Upper lobe of right lung (tissue), 1 donor: ENCODE measurements around the gene YPEL1. TPM values are rescaled to one million over a fixed set of nuclear protein-coding genes. Genes with fewer than 3 reads are reported as not detected.

ENCODE experiments used
- ATAC-seq: fragments of 200-7000 bp; cut with Tn5 transposase; one replicate; pipeline ENCODE4 v1.9.1; 2020; ENCODE audit warnings: mild to moderate bottlenecking, moderate library complexity
- DNase-seq: peaks from one replicate; pipeline ENCODE4 v3.0.0-alpha.2; 2020
- H3K27ac ChIP-seq: fragments of 200-600 bp; one replicate; pipeline ENCODE4 v1.8.0; 2022
- H3K27me3 ChIP-seq: fragments of 200-600 bp; one replicate; pipeline ENCODE4 v1.8.0; 2022; ENCODE audit warnings: mild to moderate bottlenecking
- H3K36me3 ChIP-seq: fragments of 200-600 bp; one replicate; pipeline ENCODE4 v1.8.0; 2022
- H3K4me1 ChIP-seq: fragments of 200-600 bp; one replicate; pipeline ENCODE4 v1.8.0; 2022
- H3K4me3 ChIP-seq: fragments of 200-600 bp; one replicate; pipeline ENCODE4 v1.8.0; 2022; ENCODE audit warnings: mild to moderate bottlenecking
- H3K9me3 ChIP-seq: fragments of 200-600 bp; one replicate; pipeline ENCODE4 v1.8.0; 2022
- CTCF ChIP-seq: fragments of 200-600 bp; IDR thresholded peaks from one replicate; pipeline ENCODE4 v1.8.0; 2022; ENCODE audit warnings: antibody characterized with exemption
- intact Hi-C: fragments of 100-400 bp; cut with DNase I; formaldehyde crosslinking; loops from one replicate; pipeline ENCODE4 v1.11.0; 2022
- total RNA-seq: library from RNA; stranded (reverse); fragmentation: NEBNext Ultra II Directional; extraction: Animal tissue kit (Norgen Biotek cat#: 25700); gene quantifications from one replicate; pipeline ENCODE4 v1.2.1, GENCODE V29; 2021
- donor health status: DM: no; HTN: yes; CAD: no; lungs with severe emphysema.

YPEL1 gene
- total RNA-seq, 1 donor from 2014 or later: 6.7 TPM

DNA sequence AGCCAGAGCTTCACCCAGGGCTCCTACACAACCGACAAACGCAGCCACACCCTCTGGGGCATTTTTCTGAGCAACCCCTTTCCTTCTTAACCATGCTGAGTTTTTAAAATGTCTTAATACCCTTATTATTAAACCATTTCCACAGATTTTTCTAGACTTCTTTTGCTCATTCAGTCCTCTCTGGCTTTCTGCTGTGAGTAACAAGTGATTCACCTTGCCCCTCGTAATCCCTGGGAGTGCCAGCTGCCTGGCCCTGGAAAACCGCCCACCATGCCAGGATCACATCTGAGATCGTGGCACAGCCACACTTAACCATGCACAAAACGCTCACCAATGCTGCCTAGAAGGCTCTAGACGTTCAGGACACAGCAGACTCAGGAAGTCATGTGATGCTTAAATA is 25.4 kb downstream of the YPEL1 start:
- H3K36me3 ChIP-seq: no peaks in the 10 kb centered on the region
- intact Hi-C loops: loop anchor here (10.0 kb wide), 1 partner anchor 225 kb away; no protein-coding TSS in a partner anchor

DNA sequence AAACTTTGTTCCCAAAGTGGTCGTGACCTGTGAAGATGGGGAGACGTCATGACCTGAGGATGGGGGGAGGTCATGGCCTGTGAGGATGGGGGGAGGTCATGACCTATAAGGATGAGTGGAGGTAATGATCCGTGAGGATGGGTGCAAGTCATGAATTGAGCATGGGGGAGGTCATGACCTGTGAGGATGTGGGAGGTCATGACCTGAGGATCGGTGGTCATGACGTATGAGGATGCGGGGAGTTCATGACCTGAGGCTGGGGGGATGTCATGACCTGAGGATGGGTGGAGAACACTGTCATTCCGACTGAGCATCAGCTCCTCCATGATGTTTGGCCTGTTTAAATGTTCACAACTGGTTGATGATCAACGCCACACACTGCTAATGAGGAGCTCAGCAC is 25.9 kb downstream of the YPEL1 start:
- Histone ChIP-seq H3K9me3 (no peaks in the 10 kb centered on the region), H3K27ac (no peak overlapping the region), H3K4me1 (no peaks in the 10 kb centered on the region), H3K27me3 (no peaks in the 10 kb centered on the region), H3K36me3 (no peaks in the 10 kb centered on the region), H3K4me3 (no peak overlapping the region)
- intact Hi-C loops: loop anchor here (10.0 kb wide), 1 partner anchor 225 kb away; no protein-coding TSS in a partner anchor
- no peak for TF ChIP-seq CTCF
- ATAC-seq (no peak), DNase-seq (no peak)

More for the DNA sequence above, 25.4 kb downstream of the YPEL1 start:
- Histone ChIP-seq H3K27ac (no peak overlapping the region), H3K4me1 (no peaks in the 10 kb centered on the region), H3K4me3 (no peak overlapping the region), H3K27me3 (no peaks in the 10 kb centered on the region), H3K9me3 (no peaks in the 10 kb centered on the region)
- no peak for TF ChIP-seq CTCF
- ATAC-seq (no peak), DNase-seq (no peak)

GRCh38 chr22:21708960-21709359 is 26.6 kb downstream of the YPEL1 start:
- no peaks in the 10 kb centered on the region for H3K36me3 ChIP-seq
- no peaks in the 10 kb centered on the region for H3K27me3 ChIP-seq
- H3K4me3 ChIP-seq: no peak overlapping the region
- H3K9me3 ChIP-seq: no peaks in the 10 kb centered on the region
- no peak for TF ChIP-seq CTCF
- H3K4me1 ChIP-seq: no peaks in the 10 kb centered on the region
- DNase-seq (no peak), ATAC-seq (no peak)
- no peak overlapping the region for H3K27ac ChIP-seq
- intact Hi-C loops: no loop called here

- Histone ChIP-seq H3K4me1 (no peaks in the 10 kb centered on the region), H3K27me3 (no peaks in the 10 kb centered on the region), H3K9me3 (no peaks in the 10 kb centered on the region), H3K4me3 (no peak overlapping the region), H3K27ac (no peak overlapping the region), H3K36me3 (peaks cover 4% of the 10 kb centered on the region)
- no peak for TF ChIP-seq CTCF
- DNase-seq: no peak
- ATAC-seq: no peak
- intact Hi-C loops: no loop called here
Measured at GRCh38 chr22:21707677-21708076, 27.9 kb downstream of the YPEL1 start.

GRCh38 chr22:21703684-21704316 is 31.8 kb downstream of the YPEL1 start:
- no peak for TF ChIP-seq CTCF
- no peak overlapping the region for H3K27ac ChIP-seq
- no peaks in the 10 kb centered on the region for H3K27me3 ChIP-seq
- intact Hi-C loops: no loop called here
- no peak overlapping the region for H3K4me3 ChIP-seq
- DNase-seq (no peak), ATAC-seq (peak; percentile 10)
- H3K4me1 ChIP-seq: peaks cover 5% of the 10 kb centered on the region
- no peaks in the 10 kb centered on the region for H3K9me3 ChIP-seq
- H3K36me3 ChIP-seq: peaks cover 19% of the 10 kb centered on the region
